HuH-7.5 (cell line): ENCODE measurements around the gene TMEM17.

ENCODE experiments used
- DNase-seq: peaks from one replicate; pipeline ENCODE4 v3.0.0; 2011; ENCODE audit warnings: low spot score

TMEM17 gene

GRCh38 chr2:62455957-62456692, 49.9 kb downstream of the TMEM17 start:
- no peak for DNase-seq

GRCh38 chr2:62453955-62454354, 52.0 kb downstream of the TMEM17 start:
- DNase-seq, result no peak

- no peak for DNase-seq
Measured at GRCh38 chr2:62452701-62453454, 53.1 kb downstream of the TMEM17 start.

GRCh38 chr2:62450716-62451191, 55.2 kb downstream of the TMEM17 start:
- DNase-seq, result no peak
